Common myeloid progenitor, CD34-positive (primary cell): ENCODE data around the gene PLCH2.

ENCODE experiments used
- CTCF ChIA-PET: fragments of 350-600 bp; sonication (Branson Sonifier 250); formaldehyde crosslinking; loops from one replicate; lab custom pipeline; 2021; ENCODE audit warnings: antibody characterized with exemption; lab: Charles Lee
- POLR2A ChIA-PET: fragments of 350-600 bp; sonication (Branson Sonifier 250); formaldehyde crosslinking; loops from one replicate; lab custom pipeline; 2021; ENCODE audit warnings: antibody characterized with exemption; lab: Charles Lee
- DNase-seq, 3 donors: peaks; one replicate each; pipeline versions ENCODE4 v3.0.0 to v3.0.0-alpha.2; 2013
- H3K27ac ChIP-seq, 2 experiments: 1 replicate in 1 of 2; 2 replicates in 1 of 2; pipeline ENCODE4 v1.7.0; 2013; ENCODE audit warnings: inconsistent platforms in 2 of 2, low read length in 2 of 2, mild to moderate bottlenecking in 2 of 2, low read depth in 1 of 2, moderate library complexity in 1 of 2; ENCODE audit not compliant: severe bottlenecking in 2 of 2, insufficient read depth in 1 of 2, poor library complexity in 1 of 2
- H3K27me3 ChIP-seq, 5 experiments: replicated peaks in 2 of 5; 1 replicate in 3 of 5; 2 replicates in 2 of 5; pipeline versions ENCODE4 v1.6.1 to v1.7.0; 2013; ENCODE audit warnings: low read length in 4 of 5, mild to moderate bottlenecking in 2 of 5, moderate library complexity in 2 of 5, inconsistent platforms in 1 of 5; ENCODE audit not compliant: insufficient read depth in 5 of 5, control insufficient read depth in 4 of 5
- H3K36me3 ChIP-seq, 4 experiments: 1 replicate in 2 of 4; 2 replicates in 2 of 4; pipeline versions ENCODE4 v1.6.1 to v1.7.0; 2013; ENCODE audit warnings: low read length in 3 of 4, control low read depth in 1 of 4, mild to moderate bottlenecking in 1 of 4; ENCODE audit not compliant: control insufficient read depth in 4 of 4, insufficient read depth in 4 of 4
- H3K4me1 ChIP-seq, 4 experiments: 1 replicate in 3 of 4; 2 replicates in 1 of 4; pipeline versions ENCODE4 v1.6.1 to v1.7.1; 2013; ENCODE audit warnings: low read length in 3 of 4, mild to moderate bottlenecking in 3 of 4, control low read depth in 1 of 4, inconsistent platforms in 1 of 4, moderate library complexity in 1 of 4; ENCODE audit not compliant: control insufficient read depth in 4 of 4, insufficient read depth in 4 of 4; ENCODE audit errors: control extremely low read depth in 1 of 4
- H3K4me3 ChIP-seq, 7 experiments: 1 replicate in 4 of 7; 2 replicates in 3 of 7; pipeline versions ENCODE4 v1.5.1 to v1.7.0; 2013; ENCODE audit warnings: mild to moderate bottlenecking in 7 of 7, low read length in 6 of 7, moderate library complexity in 6 of 7, inconsistent platforms in 2 of 7, low read depth in 2 of 7, control low read depth in 1 of 7; ENCODE audit not compliant: insufficient read depth in 4 of 7, control insufficient read depth in 1 of 7; ENCODE audit errors: extremely low read depth in 1 of 7
- H3K9me3 ChIP-seq, 5 experiments: 1 replicate in 4 of 5; 2 replicates in 1 of 5; pipeline versions ENCODE4 v1.6.1 to v1.7.1; 2013; ENCODE audit warnings: low read length in 4 of 5, mild to moderate bottlenecking in 2 of 5, inconsistent platforms in 1 of 5, low read depth in 1 of 5, moderate library complexity in 1 of 5; ENCODE audit not compliant: control insufficient read depth in 4 of 5, insufficient read depth in 2 of 5; ENCODE audit errors: control extremely low read depth in 1 of 5
- WGBS: methylation state at CpG from one replicate; pipeline ENCODE4 v1.1.5; 2013; ENCODE audit not compliant: insufficient coverage; 5-methylcytosine and 5-hydroxymethylcytosine counted together

PLCH2 gene

DNA sequence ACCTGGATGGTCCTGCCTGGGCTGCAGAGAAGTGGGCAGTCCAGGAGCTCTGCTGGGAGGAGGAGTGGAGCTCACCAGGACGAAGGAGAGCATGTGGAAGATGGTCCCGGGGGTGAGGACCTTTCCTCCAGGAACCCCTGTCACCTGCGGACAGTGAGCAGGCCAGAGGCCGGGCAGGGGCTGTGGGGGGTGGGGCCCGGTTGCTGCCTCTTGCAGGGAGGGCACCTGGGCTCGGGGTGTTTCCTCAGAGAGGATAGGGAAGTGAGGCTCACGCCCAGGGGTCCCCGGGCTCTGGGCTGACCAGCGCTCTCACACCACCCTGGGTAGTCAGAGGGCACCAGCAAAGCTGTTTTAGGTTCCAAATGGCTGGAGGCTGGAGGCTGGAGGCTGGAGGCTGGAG is 41.0 kb upstream of the PLCH2 start:
- H3K27me3 ChIP-seq: peaks cover 0 to 20% (median 0%) of the 10 kb centered on the region in 5 experiments
- H3K4me1 ChIP-seq: peaks cover 0 to 26% (median 15%) of the 10 kb centered on the region in 4 experiments
- H3K36me3 ChIP-seq: no peaks in the 10 kb centered on the region
- CTCF ChIA-PET: interaction anchor here (0.8 to 1.9 kb wide), 2 partner anchors 20 to 112 kb away, joined by 4 to 8 read pairs; no protein-coding TSS in a partner anchor
- H3K4me3 ChIP-seq: no peak overlapping the region
- WGBS: 83% methylated on average over 8 of the region's 9 CpGs
- peaks cover 0 to 1% (median 0%) of the 10 kb centered on the region in 5 experiments for H3K9me3 ChIP-seq
- no peak overlapping the region for H3K27ac ChIP-seq
- DNase-seq: no peak
- POLR2A ChIA-PET: no interaction called here

- Histone ChIP-seq H3K4me3 (no peak overlapping the region), H3K4me1 (peaks cover 0 to 26% (median 13%) of the 10 kb centered on the region in 4 experiments), H3K27ac (no peak overlapping the region), H3K27me3 (peaks cover 0 to 21% (median 0%) of the 10 kb centered on the region in 5 experiments), H3K9me3 (peaks cover 0 to 4% (median 0%) of the 10 kb centered on the region in 5 experiments), H3K36me3 (no peaks in the 10 kb centered on the region)
- no peak for DNase-seq
- ChIA-PET POLR2A (no interaction called here), CTCF (no interaction called here)
- WGBS: 62% methylated on average over 2 of the region's 2 CpGs
These were observed 40.2 kb upstream of the PLCH2 start for GRCh38 chr1:2435746-2436355.

GRCh38 chr1:2436876-2437275 is 39.2 kb upstream of the PLCH2 start:
- H3K27me3 ChIP-seq: peaks cover 0 to 30% (median 1%) of the 10 kb centered on the region in 5 experiments

DNA sequence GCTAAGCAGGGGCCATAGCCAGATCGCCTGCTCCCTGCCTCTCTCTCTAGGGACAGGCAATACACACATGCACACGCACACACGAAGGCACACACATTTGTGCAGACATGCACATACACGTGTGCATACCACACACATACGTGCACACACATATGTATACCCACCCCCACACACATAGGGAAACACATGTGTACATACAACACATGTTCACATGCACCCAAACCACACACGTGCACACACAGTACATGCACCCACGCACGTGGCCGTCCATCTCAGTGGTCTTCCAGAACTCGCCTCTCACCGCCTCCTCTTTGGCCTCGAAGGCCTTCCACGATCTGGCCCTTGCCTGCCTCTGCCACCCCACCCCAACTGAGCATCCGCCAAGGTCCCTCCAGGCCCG is 38.5 kb upstream of the PLCH2 start:
- WGBS: 100% methylated on average over 8 of the region's 15 CpGs
- Histone ChIP-seq H3K4me1 (peaks cover 0 to 18% (median 11%) of the 10 kb centered on the region in 4 experiments), H3K27me3 (peaks cover 0 to 38% (median 6%) of the 10 kb centered on the region in 5 experiments), H3K36me3 (no peaks in the 10 kb centered on the region), H3K9me3 (peaks cover 0 to 6% (median 0%) of the 10 kb centered on the region in 5 experiments), H3K4me3 (no peak overlapping the region), H3K27ac (no peak overlapping the region)
- no peak for DNase-seq
- CTCF ChIA-PET: no interaction called here
- POLR2A ChIA-PET: no interaction called here

More at GRCh38 chr1:2436876-2437275, 39.2 kb upstream of the PLCH2 start:
- Histone ChIP-seq H3K36me3 (no peaks in the 10 kb centered on the region), H3K4me1 (peaks cover 0 to 20% (median 11%) of the 10 kb centered on the region in 4 experiments), H3K9me3 (peaks cover 0 to 6% (median 0%) of the 10 kb centered on the region in 5 experiments), H3K27ac (no peak overlapping the region), H3K4me3 (no peak overlapping the region)
- 99% methylated on average over 6 of the region's 7 CpGs for WGBS
- POLR2A ChIA-PET: no interaction called here
- CTCF ChIA-PET: no interaction called here
- DNase-seq: no peak

GRCh38 chr1:2438038-2438437 is 38.1 kb upstream of the PLCH2 start:
- DNase-seq: peak in 1 of 3 donors; percentile 20
- Histone ChIP-seq H3K4me3 (no peak overlapping the region), H3K4me1 (peaks cover 0 to 19% (median 11%) of the 10 kb centered on the region in 4 experiments), H3K9me3 (peaks cover 0 to 6% (median 0%) of the 10 kb centered on the region in 5 experiments), H3K36me3 (no peaks in the 10 kb centered on the region), H3K27ac (no peak overlapping the region), H3K27me3 (peaks cover 0 to 41% (median 10%) of the 10 kb centered on the region in 5 experiments)
- WGBS: 90% methylated on average over 14 of the region's 15 CpGs
- CTCF ChIA-PET: no interaction called here
- POLR2A ChIA-PET: no interaction called here

DNA sequence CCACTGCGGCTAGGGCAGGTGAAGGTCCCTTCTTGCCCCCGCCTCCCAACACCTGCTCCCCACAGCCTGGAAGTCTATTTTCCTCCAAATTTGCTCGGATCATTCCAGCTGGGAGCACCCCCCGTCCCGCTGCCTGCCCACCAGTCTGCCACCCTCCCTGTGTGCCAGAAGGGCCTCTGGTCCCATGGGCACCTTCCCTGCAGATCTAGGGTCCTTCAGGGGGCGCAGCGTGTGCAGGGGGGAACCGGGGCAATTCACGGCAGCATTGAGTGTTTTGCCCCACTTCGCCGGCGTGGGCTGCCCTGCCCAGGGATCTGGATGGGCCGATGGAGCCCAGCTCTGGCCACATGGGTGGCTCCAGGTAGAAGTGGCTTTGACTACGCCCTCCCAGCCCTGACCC is 37.4 kb upstream of the PLCH2 start:
- POLR2A ChIA-PET: no interaction called here
- Histone ChIP-seq H3K9me3 (peaks cover 0 to 6% (median 0%) of the 10 kb centered on the region in 5 experiments), H3K27ac (no peak overlapping the region), H3K4me3 (no peak overlapping the region), H3K27me3 (peaks cover 0 to 40% (median 11%) of the 10 kb centered on the region in 5 experiments), H3K36me3 (no peaks in the 10 kb centered on the region), H3K4me1 (peaks cover 0 to 19% (median 11%) of the 10 kb centered on the region in 4 experiments)
- CTCF ChIA-PET: no interaction called here
- WGBS: 91% methylated on average over 13 of the region's 14 CpGs
- no peak for DNase-seq

DNA sequence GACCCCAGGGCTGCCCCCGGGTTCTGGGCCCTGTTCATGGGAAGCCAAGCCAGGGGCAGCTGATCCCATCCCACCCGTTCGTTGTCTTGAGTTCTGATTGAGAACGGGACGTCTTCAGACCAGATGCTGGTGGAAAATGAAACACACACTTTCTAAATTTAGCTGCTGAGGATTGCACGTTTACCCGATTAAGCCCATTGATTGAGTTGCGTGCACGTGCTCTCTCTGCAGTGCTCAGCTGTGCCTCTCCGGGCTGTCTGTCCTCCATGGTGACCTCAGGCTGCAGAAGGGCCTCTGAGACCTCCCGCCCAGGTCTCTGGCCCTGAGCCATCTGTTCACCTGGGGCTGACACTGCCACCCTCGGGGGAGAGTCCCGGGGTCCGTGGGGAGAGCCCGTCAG is 36.7 kb upstream of the PLCH2 start:
- peaks cover 0 to 6% (median 0%) of the 10 kb centered on the region in 5 experiments for H3K9me3 ChIP-seq
- no peaks in the 10 kb centered on the region for H3K36me3 ChIP-seq
- POLR2A ChIA-PET: no interaction called here
- H3K27me3 ChIP-seq: peaks cover 0 to 39% (median 12%) of the 10 kb centered on the region in 5 experiments
- DNase-seq: no peak
- H3K4me3 ChIP-seq: no peak overlapping the region
- CTCF ChIA-PET: no interaction called here
- peaks cover 0 to 12% (median 7%) of the 10 kb centered on the region in 4 experiments for H3K4me1 ChIP-seq
- no peak overlapping the region for H3K27ac ChIP-seq
- 88% methylated on average over 14 of the region's 15 CpGs for WGBS
